K562 (cell line): ENCODE results near the gene NFATC3. TPM values are rescaled to one million over a fixed set of nuclear protein-coding genes. Genes with fewer than 3 reads are reported as not detected.

Source experiments
- ATF1 ChIP-seq, 2 experiments: fragments of 450-650 bp in 1 of 2; IDR thresholded peaks; 2 replicates each; pipeline ENCODE4 v1.6.1; 2016; ENCODE audit warnings: missing compliant biosample characterization in 1 of 2, missing genetic modification characterization in 1 of 2
- CBFA2T2 ChIP-seq: fragments of 450-650 bp; conservative IDR thresholded peaks from 2 replicates; pipeline ENCODE4 v1.6.1; 2017; ENCODE audit warnings: mild to moderate bottlenecking
- CBX1 ChIP-seq: sonication (generic); IDR thresholded peaks from 2 replicates; pipeline ENCODE4 v1.6.1; 2016; ENCODE audit warnings: antibody characterized with exemption, low read depth, mild to moderate bottlenecking
- CEBPG ChIP-seq, 3 experiments: fragments of 200-800 bp in 1 of 3; sonication (Bioruptor generic) in 1 of 3; sonication (generic) in 1 of 3; formaldehyde crosslinking in 1 of 3; IDR thresholded peaks in 2 of 3; conservative IDR thresholded peaks in 1 of 3; 2 replicates each; pipeline versions ENCODE4 v1.6.1 to v1.8.0; 2016 to 2022; ENCODE audit warnings: missing compliant biosample characterization in 2 of 3, missing genetic modification characterization in 2 of 3, mild to moderate bottlenecking in 1 of 3, missing genetic modification reagents in 1 of 3
- EZH2 ChIP-seq: IDR thresholded peaks from 2 replicates; pipeline ENCODE4 v1.6.1; 2012; ENCODE audit warnings: low read depth, mild to moderate bottlenecking, inconsistent platforms, low read length, borderline replicate concordance
- NCOA2 ChIP-seq, 2 experiments: fragments of 450-650 bp; IDR thresholded peaks; 2 replicates each; pipeline ENCODE4 v1.6.1; 2018; ENCODE audit warnings: mild to moderate bottlenecking in 2 of 2, moderate library complexity in 1 of 2; ENCODE audit not compliant: partially characterized antibody in 2 of 2
- NCOA6 ChIP-seq: fragments of 450-650 bp; IDR thresholded peaks from 2 replicates; pipeline ENCODE4 v1.6.1; 2017; ENCODE audit warnings: mild to moderate bottlenecking
- NFE2L1 ChIP-seq: fragments of 450-650 bp; IDR thresholded peaks from 2 replicates; pipeline ENCODE4 v1.6.1; 2016; ENCODE audit warnings: missing genetic modification characterization, low read depth, mild to moderate bottlenecking, missing compliant biosample characterization, moderate library complexity, borderline replicate concordance
- NUFIP1 ChIP-seq: fragments of 450-650 bp; IDR thresholded peaks from 2 replicates; pipeline ENCODE4 v1.6.1; 2018; ENCODE audit not compliant: partially characterized antibody
- SMARCB1 ChIP-seq: IDR thresholded peaks from 2 replicates; pipeline ENCODE4 v1.6.1; 2011; ENCODE audit warnings: improper control_type of control experiment, low read depth; ENCODE audit not compliant: insufficient read length
- TARDBP ChIP-seq: fragments of 450-650 bp; IDR thresholded peaks from 2 replicates; pipeline ENCODE4 v1.6.1; 2016
- ZNF174 ChIP-seq: fragments of 250-450 bp; sonication (Bioruptor Pico); IDR thresholded peaks from 2 replicates; pipeline ENCODE4 v1.4.0; 2020; ENCODE audit warnings: mild to moderate bottlenecking
- ZNF217 ChIP-seq: sonication (generic); formaldehyde crosslinking; IDR thresholded peaks from 2 replicates; pipeline ENCODE4 v1.8.0; 2022; ENCODE audit warnings: mild to moderate bottlenecking, missing genetic modification reagents
- ZNF274 ChIP-seq: IDR thresholded peaks from 2 replicates; pipeline ENCODE4 v1.6.1; 2011; ENCODE audit warnings: low read depth, mild to moderate bottlenecking, low read length, moderate library complexity, borderline replicate concordance
- ZNF696 ChIP-seq: fragments of 250-450 bp; sonication (Bioruptor Pico); conservative IDR thresholded peaks from 2 replicates; pipeline ENCODE4 v1.4.0; 2020; ENCODE audit warnings: mild to moderate bottlenecking, moderate library complexity
- ZSCAN32 ChIP-seq: fragments of 450-650 bp; formaldehyde crosslinking; IDR thresholded peaks from 2 replicates; pipeline ENCODE4 v1.4.0; 2020; ENCODE audit warnings: mild to moderate bottlenecking, moderate library complexity
- polyA plus RNA-seq, 8 experiments: library from polyadenylated mRNA; depleted of rRNA in 4 of 8; stranded (reverse) in 5 of 8; unstranded in 3 of 8; fragments of >200 nt; fragmentation: Nextera tagmentation in 2 of 8; fragmentation: Illumina TruSeq in 1 of 8; extraction: Ambion mirVana in 2 of 8; extraction: Trizol in 1 of 8; gene quantifications; 2 replicates each; pipeline versions ENCODE4 v1.2.1 to v1.2.3, GENCODE V29; 2011 to 2014; ENCODE audit warnings: inconsistent platforms in 1 of 8, missing spikeins in 1 of 8
- total RNA-seq, 7 experiments: library from RNA; depleted of rRNA in 6 of 7; stranded (reverse); fragments of >200 nt in 6 of 7; fragmentation: Illumina TruSeq in 2 of 7; extraction: Trizol in 2 of 7; gene quantifications; 2 replicates each; pipeline versions ENCODE4 v1.2.1 to v1.2.3, GENCODE V29; 2011 to 2021; ENCODE audit warnings: low replicate concordance in 1 of 7
- TF ChIP-seq, protein P1 (sequence below): fragments of 450-650 bp; conservative IDR thresholded peaks from 2 replicates; pipeline ENCODE4 v1.6.1; 2016; ENCODE audit warnings: missing genetic modification characterization, low read depth, mild to moderate bottlenecking, control low read depth, missing compliant biosample characterization
- TF ChIP-seq, protein P2 (sequence below), 2 experiments: fragments of 450-650 bp in 1 of 2; IDR thresholded peaks; 2 replicates each; pipeline ENCODE4 v1.6.1; 2011 to 2017; ENCODE audit warnings: low read depth in 2 of 2, antibody characterized with exemption in 1 of 2, borderline replicate concordance in 1 of 2, low read length in 1 of 2, mild to moderate bottlenecking in 1 of 2, mixed read lengths in 1 of 2; ENCODE audit not compliant: control insufficient read depth in 1 of 2
- TF ChIP-seq, protein P3 (sequence below): fragments of 250-450 bp; sonication (Bioruptor Pico); IDR thresholded peaks from 2 replicates; pipeline ENCODE4 v1.8.0; 2022; ENCODE audit warnings: moderate library complexity, mild to moderate bottlenecking, inconsistent platforms

Gene NFATC3
- total and polyA plus RNA-seq, 9 of the 15 experiments (the other 6 are each of a cell fraction or from before 2014, with no cell fraction given), result 15.7 to 98.4 (median 59.4) TPM

DNA sequence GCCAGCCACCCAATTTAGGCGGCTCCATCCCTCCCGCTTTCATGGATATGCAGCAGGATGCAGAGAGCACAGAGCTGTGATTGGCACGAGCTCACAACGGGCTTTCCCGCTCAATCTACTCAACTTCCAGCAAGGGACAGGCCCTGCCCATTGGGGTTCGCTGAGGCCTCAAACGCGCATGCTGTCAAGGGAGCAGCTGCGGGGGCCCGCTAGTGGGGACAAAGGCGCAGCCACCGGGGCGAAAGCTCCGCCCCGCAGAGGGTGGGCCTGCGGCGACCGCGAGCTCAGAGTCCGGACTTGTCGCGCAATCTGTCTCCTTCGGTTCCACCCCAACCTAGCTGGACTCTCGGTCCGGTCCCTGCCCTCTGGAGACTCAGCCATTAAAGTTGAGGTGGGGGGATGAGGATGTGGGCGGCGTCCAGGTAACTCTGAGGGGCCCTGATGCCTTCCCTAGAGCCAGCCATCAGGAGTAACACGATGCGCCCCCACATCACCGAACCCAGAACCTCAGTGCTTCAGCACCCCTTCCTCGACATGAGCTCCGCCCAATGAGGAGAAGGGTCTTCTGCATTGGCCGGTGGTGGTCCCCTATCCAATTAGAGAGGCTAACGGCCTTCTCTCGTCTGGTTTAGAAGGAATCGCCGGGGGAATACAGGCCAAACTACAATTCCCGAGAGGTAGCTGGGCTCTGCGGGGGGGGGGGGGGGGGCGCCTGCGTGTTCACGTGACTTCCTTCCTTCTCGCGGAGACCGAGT lies 489 bp upstream of the NFATC3 start (continued):
- peak; percentile 32; the same call in 1 of the 2 replicates for TF ChIP-seq CEBPG (CRISPR knock-in tag; IDR thresholded peaks at IDR 0.05)
- TF ChIP-seq CEBPG (tag; conservative IDR thresholded peaks at IDR 0.05 in 1 of 2, IDR thresholded peaks at IDR 0.05 in 1 of 2), result no peak
- no peak for TF ChIP-seq ZNF274
- no peak for TF ChIP-seq ATF1 (CRISPR knock-in tag; IDR thresholded peaks at IDR 0.05)
- peak; percentile 65 for TF ChIP-seq ATF1 (tag; IDR thresholded peaks at IDR 0.05)
- TF ChIP-seq ZSCAN32 (CRISPR knock-in tag), result no peak
- no peak for TF ChIP-seq ZNF217 (CRISPR knock-in tag)
- TF ChIP-seq ZNF696, result no peak
- TF ChIP-seq TARDBP, result no peak
- no peak for TF ChIP-seq NFE2L1 (tag)
- TF ChIP-seq, protein P1, sequence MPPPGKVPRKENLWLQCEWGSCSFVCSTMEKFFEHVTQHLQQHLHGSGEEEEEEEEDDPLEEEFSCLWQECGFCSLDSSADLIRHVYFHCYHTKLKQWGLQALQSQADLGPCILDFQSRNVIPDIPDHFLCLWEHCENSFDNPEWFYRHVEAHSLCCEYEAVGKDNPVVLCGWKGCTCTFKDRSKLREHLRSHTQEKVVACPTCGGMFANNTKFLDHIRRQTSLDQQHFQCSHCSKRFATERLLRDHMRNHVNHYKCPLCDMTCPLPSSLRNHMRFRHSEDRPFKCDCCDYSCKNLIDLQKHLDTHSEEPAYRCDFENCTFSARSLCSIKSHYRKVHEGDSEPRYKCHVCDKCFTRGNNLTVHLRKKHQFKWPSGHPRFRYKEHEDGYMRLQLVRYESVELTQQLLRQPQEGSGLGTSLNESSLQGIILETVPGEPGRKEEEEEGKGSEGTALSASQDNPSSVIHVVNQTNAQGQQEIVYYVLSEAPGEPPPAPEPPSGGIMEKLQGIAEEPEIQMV (tag), result no peak
- no peak for TF ChIP-seq ZNF174 (CRISPR knock-in tag)
- TF ChIP-seq, protein P2, sequence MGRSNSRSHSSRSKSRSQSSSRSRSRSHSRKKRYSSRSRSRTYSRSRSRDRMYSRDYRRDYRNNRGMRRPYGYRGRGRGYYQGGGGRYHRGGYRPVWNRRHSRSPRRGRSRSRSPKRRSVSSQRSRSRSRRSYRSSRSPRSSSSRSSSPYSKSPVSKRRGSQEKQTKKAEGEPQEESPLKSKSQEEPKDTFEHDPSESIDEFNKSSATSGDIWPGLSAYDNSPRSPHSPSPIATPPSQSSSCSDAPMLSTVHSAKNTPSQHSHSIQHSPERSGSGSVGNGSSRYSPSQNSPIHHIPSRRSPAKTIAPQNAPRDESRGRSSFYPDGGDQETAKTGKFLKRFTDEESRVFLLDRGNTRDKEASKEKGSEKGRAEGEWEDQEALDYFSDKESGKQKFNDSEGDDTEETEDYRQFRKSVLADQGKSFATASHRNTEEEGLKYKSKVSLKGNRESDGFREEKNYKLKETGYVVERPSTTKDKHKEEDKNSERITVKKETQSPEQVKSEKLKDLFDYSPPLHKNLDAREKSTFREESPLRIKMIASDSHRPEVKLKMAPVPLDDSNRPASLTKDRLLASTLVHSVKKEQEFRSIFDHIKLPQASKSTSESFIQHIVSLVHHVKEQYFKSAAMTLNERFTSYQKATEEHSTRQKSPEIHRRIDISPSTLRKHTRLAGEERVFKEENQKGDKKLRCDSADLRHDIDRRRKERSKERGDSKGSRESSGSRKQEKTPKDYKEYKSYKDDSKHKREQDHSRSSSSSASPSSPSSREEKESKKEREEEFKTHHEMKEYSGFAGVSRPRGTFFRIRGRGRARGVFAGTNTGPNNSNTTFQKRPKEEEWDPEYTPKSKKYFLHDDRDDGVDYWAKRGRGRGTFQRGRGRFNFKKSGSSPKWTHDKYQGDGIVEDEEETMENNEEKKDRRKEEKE (IDR thresholded peaks at IDR 0.05; ENCODE audit: borderline replicate concordance in 1 of 2, control insufficient read depth in 1 of 2, low read depth in 2 of 2, low read length in 1 of 2), result no peak
- TF ChIP-seq NCOA6, result no peak
- TF ChIP-seq, protein P3, sequence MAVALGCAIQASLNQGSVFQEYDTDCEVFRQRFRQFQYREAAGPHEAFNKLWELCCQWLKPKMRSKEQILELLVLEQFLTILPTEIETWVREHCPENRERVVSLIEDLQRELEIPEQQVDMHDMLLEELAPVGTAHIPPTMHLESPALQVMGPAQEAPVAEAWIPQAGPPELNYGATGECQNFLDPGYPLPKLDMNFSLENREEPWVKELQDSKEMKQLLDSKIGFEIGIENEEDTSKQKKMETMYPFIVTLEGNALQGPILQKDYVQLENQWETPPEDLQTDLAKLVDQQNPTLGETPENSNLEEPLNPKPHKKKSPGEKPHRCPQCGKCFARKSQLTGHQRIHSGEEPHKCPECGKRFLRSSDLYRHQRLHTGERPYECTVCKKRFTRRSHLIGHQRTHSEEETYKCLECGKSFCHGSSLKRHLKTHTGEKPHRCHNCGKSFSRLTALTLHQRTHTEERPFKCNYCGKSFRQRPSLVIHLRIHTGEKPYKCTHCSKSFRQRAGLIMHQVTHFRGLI (CRISPR knock-in tag), result no peak
- no peak for TF ChIP-seq NUFIP1
- TF ChIP-seq CBX1, result no peak
- no peak for TF ChIP-seq CBFA2T2
- no peak for TF ChIP-seq NCOA2 (IDR thresholded peaks at IDR 0.05; ENCODE audit: partially characterized antibody in 2 of 2)
- peak; percentile 69 for TF ChIP-seq SMARCB1
- TF ChIP-seq EZH2, result no peak
